Activated CD8-positive, alpha-beta T cell treated with anti-CD3 and anti-CD28 coated beads, Interleukin-2, amount 10 ng/mL, durations not matched to agents 7 days and 5 days (primary cell): ENCODE data around the gene CEP131. TPM values are rescaled to one million over a fixed set of nuclear protein-coding genes. Genes with fewer than 3 reads are reported as not detected.

Experiments
- ATAC-seq: fragments of 150-1000 bp; cut with Tn5 transposase; one replicate; pipeline ENCODE4 v1.10.0; 2021; ENCODE audit warnings: moderate library complexity
- CTCF ChIA-PET: fragments of 350-600 bp; sonication (Branson Sonifier 250); formaldehyde crosslinking; loops from one replicate; lab custom pipeline; 2021; ENCODE audit warnings: antibody characterized with exemption; lab: Charles Lee
- POLR2A ChIA-PET: fragments of 350-600 bp; sonication (Branson Sonifier 250); formaldehyde crosslinking; loops from one replicate; lab custom pipeline; 2021; ENCODE audit warnings: antibody characterized with exemption; lab: Charles Lee
- DNase-seq: peaks from one replicate; pipeline ENCODE4 v3.0.0-alpha.2; 2020
- H3K27ac Mint-ChIP-seq: one replicate; pipeline ENCODE4 v1.8.0; 2021; ENCODE audit warnings: mild to moderate bottlenecking, mixed read lengths
- H3K27me3 Mint-ChIP-seq: one replicate; pipeline ENCODE4 v1.8.0; 2021; ENCODE audit warnings: low read depth, mixed read lengths
- H3K36me3 Mint-ChIP-seq: one replicate; pipeline ENCODE4 v1.8.0; 2021; ENCODE audit warnings: low read depth, mixed read lengths
- H3K4me1 Mint-ChIP-seq: one replicate; pipeline ENCODE4 v1.8.0; 2021; ENCODE audit warnings: low read depth, mixed read lengths
- H3K4me3 Mint-ChIP-seq: one replicate; pipeline ENCODE4 v1.8.0; 2021; ENCODE audit warnings: mild to moderate bottlenecking, mixed read lengths
- H3K9me3 Mint-ChIP-seq: one replicate; pipeline ENCODE4 v1.8.0; 2022; ENCODE audit warnings: mixed read lengths; ENCODE audit not compliant: insufficient read depth
- total RNA-seq, 2 experiments: library from RNA; stranded (reverse); gene quantifications; one replicate each; pipeline ENCODE4 v1.2.3, GENCODE V29; 2021

The CEP131 gene
- total RNA-seq, 2 experiments from 2014 or later, result 17.9 to 19.0 TPM

- ATAC-seq, result no peak
- no peaks in the 10 kb centered on the region for H3K9me3 Mint-ChIP-seq
- POLR2A ChIA-PET, result no interaction called here
- H3K4me1 Mint-ChIP-seq, result peaks cover 30% of the 10 kb centered on the region
- H3K27ac Mint-ChIP-seq, result peak overlapping the region; percentile 37
- CTCF ChIA-PET, result no interaction called here
- peaks cover 21% of the 10 kb centered on the region for H3K36me3 Mint-ChIP-seq
- H3K27me3 Mint-ChIP-seq, result no peaks in the 10 kb centered on the region
- peak overlapping the region; percentile 25 for H3K4me3 Mint-ChIP-seq
- DNase-seq, result no peak
These were observed 19.9 kb upstream of the CEP131 start for GRCh38 chr17:81242421-81243332.

- POLR2A ChIA-PET, result no interaction called here
- Mint-ChIP-seq H3K27ac (peak overlapping the region; percentile 39), H3K36me3 (peaks cover 21% of the 10 kb centered on the region), H3K27me3 (no peaks in the 10 kb centered on the region), H3K4me3 (peak overlapping the region; percentile 36), H3K4me1 (peaks cover 37% of the 10 kb centered on the region), H3K9me3 (no peaks in the 10 kb centered on the region)
- CTCF ChIA-PET, result no interaction called here
- DNase-seq, result peak; percentile 77
- no peak for ATAC-seq
These were observed 19.1 kb upstream of the CEP131 start for GRCh38 chr17:81241648-81242420.

GRCh38 chr17:81241203-81241602 lies 18.4 kb upstream of the CEP131 start:
- H3K9me3 Mint-ChIP-seq, result no peaks in the 10 kb centered on the region
- H3K4me3 Mint-ChIP-seq, result peak overlapping the region; percentile 96
- ChIA-PET CTCF (no interaction called here), POLR2A (no interaction called here)
- DNase-seq (no peak), ATAC-seq (no peak)
- H3K27me3 Mint-ChIP-seq, result no peaks in the 10 kb centered on the region
- H3K36me3 Mint-ChIP-seq, result peaks cover 21% of the 10 kb centered on the region
- peaks cover 38% of the 10 kb centered on the region for H3K4me1 Mint-ChIP-seq
- no peak overlapping the region for H3K27ac Mint-ChIP-seq

GRCh38 chr17:81240761-81241160 lies 18.0 kb upstream of the CEP131 start:
- ATAC-seq (no peak), DNase-seq (no peak)
- Mint-ChIP-seq H3K27me3 (no peaks in the 10 kb centered on the region), H3K9me3 (no peaks in the 10 kb centered on the region), H3K27ac (peak overlapping the region; percentile 32), H3K4me1 (peaks cover 40% of the 10 kb centered on the region), H3K36me3 (peaks cover 21% of the 10 kb centered on the region), H3K4me3 (peak overlapping the region; percentile 96)
- ChIA-PET POLR2A (interaction anchor here (0.7 to 1.1 kb wide), 2 partner anchors 11 to 93 kb away, joined by 3 read pairs; no protein-coding TSS in a partner anchor), CTCF (no interaction called here)

GRCh38 chr17:81239714-81240555 lies 17.2 kb upstream of the CEP131 start:
- DNase-seq (peak; percentile 54), ATAC-seq (no peak)
- H3K27me3 Mint-ChIP-seq, result no peaks in the 10 kb centered on the region
- peaks cover 41% of the 10 kb centered on the region for H3K4me1 Mint-ChIP-seq
- POLR2A ChIA-PET, result interaction anchor here (0.7 to 2.6 kb wide), 10 partner anchors 8 to 407 kb away, joined by 3 to 9 read pairs (median 4); partner anchors contain the start of gene CEP131
- H3K27ac Mint-ChIP-seq, result peak overlapping the region; percentile 97
- H3K36me3 Mint-ChIP-seq, result peaks cover 20% of the 10 kb centered on the region
- no peaks in the 10 kb centered on the region for H3K9me3 Mint-ChIP-seq
- CTCF ChIA-PET, result interaction anchor here (0.6 to 1.6 kb wide), 6 partner anchors 13 to 858 kb away, joined by 3 to 6 read pairs (median 3); no protein-coding TSS in a partner anchor
- H3K4me3 Mint-ChIP-seq, result peak overlapping the region; percentile 96

GRCh38 chr17:81238815-81239713 lies 16.3 kb upstream of the CEP131 start, which contains the start of the genes NDUFAF8 and TEPSIN:
TSS of gene NDUFAF8 (plus strand) at chr17:81239318. CDS start at chr17:81239364, 46 bp downstream.
TSS of gene TEPSIN (minus strand) at chr17:81239055. CDS start at chr17:81239033, 22 bp downstream.
- peaks cover 16% of the 10 kb centered on the region for H3K36me3 Mint-ChIP-seq
- no peaks in the 10 kb centered on the region for H3K27me3 Mint-ChIP-seq
- ChIA-PET POLR2A (interaction anchor here (0.8 to 2.6 kb wide), 16 partner anchors 9 to 407 kb away, joined by 3 to 9 read pairs (median 4); partner anchors contain the start of genes CEP131 and SLC38A10), CTCF (interaction anchor here (0.5 to 1.9 kb wide), 13 partner anchors 10 to 858 kb away, joined by 3 to 6 read pairs (median 3); partner anchors contain the start of gene SLC38A10)
- H3K27ac Mint-ChIP-seq, result peak within 1 kb of the TSS; percentile 97
- DNase-seq (peak; percentile 97), ATAC-seq (peak; percentile 99)
- peaks cover 39% of the 10 kb centered on the region for H3K4me1 Mint-ChIP-seq
- no peaks in the 10 kb centered on the region for H3K9me3 Mint-ChIP-seq
- H3K4me3 Mint-ChIP-seq, result peak within 1 kb of the TSS; percentile 96

GRCh38 chr17:81238490-81238814 lies 15.7 kb upstream of the CEP131 start:
- peaks cover 39% of the 10 kb centered on the region for H3K4me1 Mint-ChIP-seq
- peaks cover 16% of the 10 kb centered on the region for H3K36me3 Mint-ChIP-seq
- no peak for DNase-seq
- H3K9me3 Mint-ChIP-seq, result no peaks in the 10 kb centered on the region
- POLR2A ChIA-PET, result interaction anchor here (0.8 to 2.6 kb wide), 15 partner anchors 8 to 408 kb away, joined by 3 to 9 read pairs (median 5); partner anchors contain the start of genes CEP131 and SLC38A10
- CTCF ChIA-PET, result interaction anchor here (0.5 to 1.9 kb wide), 11 partner anchors 10 to 824 kb away, joined by 3 to 5 read pairs (median 3); partner anchors contain the start of gene SLC38A10
- H3K27me3 Mint-ChIP-seq, result no peaks in the 10 kb centered on the region
- no peak for ATAC-seq
- H3K27ac Mint-ChIP-seq, result peak overlapping the region; percentile 55
- H3K4me3 Mint-ChIP-seq, result peak overlapping the region; percentile 82

- H3K4me1 Mint-ChIP-seq, result peaks cover 39% of the 10 kb centered on the region
- H3K9me3 Mint-ChIP-seq, result no peaks in the 10 kb centered on the region
- ChIA-PET POLR2A (interaction anchor here (0.8 to 2.6 kb wide), 10 partner anchors 12 to 276 kb away, joined by 3 to 9 read pairs (median 5); partner anchors contain the start of genes CEP131 and SLC38A10), CTCF (interaction anchor here (0.8 to 1.9 kb wide), 4 partner anchors 13 to 247 kb away, joined by 3 to 5 read pairs (median 4); partner anchors contain the start of gene SLC38A10)
- DNase-seq (no peak), ATAC-seq (no peak)
- H3K27me3 Mint-ChIP-seq, result no peaks in the 10 kb centered on the region
- H3K27ac Mint-ChIP-seq, result peak overlapping the region; percentile 42
- peaks cover 16% of the 10 kb centered on the region for H3K36me3 Mint-ChIP-seq
- H3K4me3 Mint-ChIP-seq, result peak overlapping the region; percentile 82
These were observed 15.1 kb upstream of the CEP131 start for GRCh38 chr17:81237591-81238489.

- Mint-ChIP-seq H3K9me3 (no peaks in the 10 kb centered on the region), H3K27ac (no peak overlapping the region), H3K27me3 (no peaks in the 10 kb centered on the region), H3K36me3 (peaks cover 12% of the 10 kb centered on the region), H3K4me3 (no peak overlapping the region), H3K4me1 (peaks cover 33% of the 10 kb centered on the region)
- DNase-seq, result no peak
- ATAC-seq, result no peak
- ChIA-PET CTCF (no interaction called here), POLR2A (interaction anchor here (0.6 kb wide), 1 partner anchor 392 kb away, joined by 3 read pairs; no protein-coding TSS in a partner anchor)
These were observed 14.0 kb upstream of the CEP131 start for GRCh38 chr17:81236784-81237183.
